T-helper 1 cell treated with Interleukin-12 subunit alpha and Interleukin-12 subunit beta and Interleukin-4 antibody, amounts not matched to agents 30 ng/mL and 1 ng/mL, for 36 hours (primary cell): Measurements from ENCODE around the gene SLC38A10. TPM values are rescaled to one million over a fixed set of nuclear protein-coding genes. Genes with fewer than 3 reads are reported as not detected.

Experiments
- intact Hi-C: fragments of 100-400 bp; cut with micrococcal nuclease; formaldehyde crosslinking; loops from one replicate; pipeline ENCODE4 v1.15.1; 2024
- total RNA-seq: library from RNA; stranded (reverse); gene quantifications from 2 replicates; pipeline ENCODE4 v1.2.3, GENCODE V29; 2022

Gene SLC38A10
- total RNA-seq, 1 donor from 2014 or later, result 133 TPM

DNA sequence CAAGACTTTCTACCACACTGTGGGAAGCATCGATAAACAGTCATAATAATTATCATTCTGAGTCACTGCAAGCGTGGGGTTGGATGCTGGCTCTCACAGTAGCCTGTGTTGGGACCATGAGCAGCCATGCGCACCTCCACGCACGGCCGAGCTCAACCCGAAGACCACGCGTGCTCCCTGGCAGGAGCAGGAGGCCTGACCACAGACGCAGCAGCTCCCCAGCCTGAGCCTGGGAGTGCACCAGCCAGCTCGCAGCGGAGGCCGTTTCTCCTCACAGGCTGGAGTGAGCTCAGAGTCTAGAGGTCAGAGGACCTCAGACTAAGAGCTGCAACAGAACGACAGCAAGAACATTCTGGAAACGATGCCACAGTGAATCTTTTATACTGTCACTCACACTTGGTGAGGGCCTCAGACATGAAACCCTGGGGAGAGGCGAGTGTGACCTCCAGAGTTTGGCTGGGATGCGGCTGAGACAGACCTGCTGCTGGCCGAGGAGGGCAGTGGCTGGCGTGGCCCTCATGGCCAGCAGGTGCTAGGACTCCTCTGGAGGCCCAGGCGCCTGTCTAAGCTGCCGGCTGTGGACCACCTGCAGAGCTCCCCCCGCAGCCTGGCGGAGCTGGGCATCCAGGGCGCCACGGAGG, 50.0 kb downstream of the SLC38A10 start:
- intact Hi-C loops, result no loop called here

DNA sequence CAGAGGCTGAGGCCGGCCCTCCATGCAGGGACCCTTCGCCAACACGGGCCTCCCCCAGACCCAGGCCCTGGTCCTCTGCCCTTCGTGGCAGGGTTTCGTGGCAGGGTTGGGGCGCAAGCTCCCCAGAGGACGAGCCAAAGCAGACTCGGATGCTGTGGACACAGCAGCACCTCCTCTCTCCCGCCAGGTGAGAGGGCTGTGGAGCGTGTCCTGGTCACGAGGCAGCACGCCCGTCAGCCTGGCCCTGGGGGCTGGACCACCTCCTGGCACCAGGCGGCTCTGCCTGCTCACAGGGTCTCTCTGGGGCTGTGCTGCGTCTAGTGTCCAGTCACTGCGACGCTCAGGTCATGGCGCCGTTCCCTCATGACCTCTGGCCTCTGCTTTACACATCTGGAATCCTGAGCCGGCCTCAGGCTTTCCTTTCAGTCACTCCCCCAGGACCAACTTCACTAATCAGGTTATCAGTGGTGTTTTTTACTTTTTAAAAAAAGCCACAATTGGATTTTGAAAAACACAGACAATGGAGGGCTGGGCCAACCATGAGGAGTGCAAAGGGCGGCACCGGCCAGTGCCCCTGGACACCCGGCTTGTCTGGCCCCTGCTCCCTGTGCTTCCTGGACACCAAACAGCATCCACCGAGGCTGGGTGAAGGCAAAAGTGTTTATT, 50.6 kb downstream of the SLC38A10 start:
- intact Hi-C loops, result no loop called here

DNA sequence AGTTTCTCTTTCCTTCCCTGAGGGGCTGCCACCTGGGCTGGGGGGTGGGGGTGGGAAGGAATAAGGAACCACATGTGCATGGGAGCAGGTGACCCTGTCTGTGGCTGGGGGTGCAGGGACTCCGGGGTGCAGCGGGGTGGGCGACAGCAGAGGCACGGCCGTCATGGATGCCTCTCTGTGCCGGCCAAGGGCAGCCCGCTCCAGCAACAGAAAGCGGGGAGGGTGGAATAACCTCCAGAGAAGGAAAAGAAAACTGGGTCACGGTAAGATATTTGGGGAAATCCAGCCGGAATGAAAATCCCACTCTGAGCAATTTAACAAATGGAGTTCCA, 51.8 kb downstream of the SLC38A10 start:
- intact Hi-C loops, result no loop called here

DNA sequence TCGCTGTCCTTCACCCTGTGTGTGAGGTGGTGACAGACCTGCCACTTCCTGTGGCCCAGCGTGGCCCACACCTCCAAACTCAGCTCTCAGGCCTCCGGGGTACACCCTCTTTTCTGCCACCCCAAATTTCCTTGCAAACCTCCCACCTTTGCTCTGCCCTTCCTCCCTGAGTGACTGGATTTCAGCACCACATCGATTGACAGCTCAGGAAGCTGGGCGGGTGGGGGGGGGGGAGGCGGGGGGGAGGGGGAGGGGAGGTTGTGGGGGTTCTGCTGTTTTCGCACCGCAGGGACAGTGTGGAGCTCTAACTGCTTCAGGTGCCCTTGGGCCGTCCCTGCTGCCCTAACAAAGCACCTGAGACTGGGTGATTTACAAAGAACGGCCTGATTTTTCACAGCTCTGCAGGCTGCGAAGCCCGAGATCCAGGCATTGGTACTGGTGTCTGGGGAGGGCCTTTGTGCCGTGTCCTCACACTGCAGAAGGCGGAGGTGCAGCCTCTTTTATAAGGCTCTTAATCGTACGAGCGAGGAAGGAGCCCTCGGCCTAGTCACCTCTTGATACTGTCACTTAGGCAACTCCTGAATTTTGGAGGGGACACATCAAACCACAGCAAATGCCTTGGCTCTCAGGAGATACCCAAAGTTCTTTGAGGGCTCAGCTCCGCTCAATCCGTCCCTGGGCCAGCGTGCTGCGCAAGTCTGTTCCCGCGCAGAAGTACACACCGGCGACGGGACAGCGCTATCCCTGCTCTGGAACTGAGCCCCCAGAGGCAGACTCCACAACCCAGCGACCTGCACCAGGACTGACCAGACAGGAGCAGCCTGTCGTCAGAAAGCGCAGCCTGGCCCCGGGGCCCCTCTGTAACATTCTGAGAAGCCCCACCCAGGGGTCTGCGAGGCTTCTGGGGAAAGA, 52.4 kb downstream of the SLC38A10 start:
- intact Hi-C loops, result no loop called here

DNA sequence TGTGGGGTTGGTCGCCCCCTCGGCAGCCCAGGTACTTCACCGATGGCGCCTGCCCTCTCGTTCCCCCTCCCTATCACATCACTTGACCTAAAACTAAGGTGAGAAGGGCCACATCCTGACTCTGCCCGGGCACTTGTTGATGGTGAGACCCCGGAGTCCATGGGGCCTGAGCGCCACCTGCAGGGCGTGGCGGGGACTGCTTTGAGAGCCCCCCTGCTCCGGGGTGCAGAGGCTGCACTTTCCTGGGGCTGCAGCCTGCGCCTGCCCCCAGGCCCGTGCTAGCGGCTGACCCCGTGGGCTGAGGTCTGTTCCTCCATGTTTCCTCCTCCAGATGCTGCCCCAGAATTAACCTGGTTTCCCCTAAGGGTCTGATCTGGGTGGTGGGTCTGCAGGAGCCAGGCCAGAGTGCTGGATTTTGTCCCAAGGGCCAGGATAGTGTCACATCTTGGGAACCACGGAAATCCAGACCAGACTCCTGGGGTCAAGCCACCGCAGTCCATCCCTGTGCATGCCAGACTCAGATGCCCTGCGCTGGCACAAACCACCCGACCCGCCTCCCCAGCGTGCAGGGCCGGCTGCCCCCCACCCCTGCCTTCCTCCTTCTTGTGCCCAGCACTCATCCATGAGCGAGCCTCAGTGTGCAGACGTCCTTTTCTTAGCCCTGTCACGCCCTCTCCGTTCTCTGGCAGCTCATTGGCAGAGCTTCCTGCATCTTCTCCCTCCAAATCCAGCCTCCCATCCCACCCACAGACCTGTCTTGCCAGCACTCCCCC, 53.3 kb downstream of the SLC38A10 start:
- intact Hi-C loops, result loop anchor here (1.0 kb wide), 3 partner anchors 100 to 219 kb away; no protein-coding TSS in a partner anchor

DNA sequence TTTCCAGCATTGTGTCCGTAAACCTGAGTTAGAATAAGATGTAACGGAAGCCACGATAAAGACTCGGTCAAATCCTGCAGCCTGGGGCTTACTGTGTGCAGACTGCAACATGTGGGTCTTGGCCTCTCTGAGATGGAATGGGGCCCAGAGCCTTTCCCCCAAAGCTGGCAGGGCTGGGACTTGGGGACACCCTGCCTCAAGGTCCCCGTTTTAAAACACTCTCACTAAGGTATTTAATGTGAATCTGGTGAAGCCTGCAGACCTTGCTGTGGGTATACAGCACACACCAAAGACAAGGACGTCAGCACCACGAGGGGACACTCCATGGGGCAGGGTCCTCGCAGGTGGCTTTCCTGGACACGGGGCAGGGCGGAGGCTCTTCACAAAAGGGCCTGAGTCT, 53.9 kb downstream of the SLC38A10 start:
- intact Hi-C loops, result loop anchor here (1.0 kb wide), 3 partner anchors 99 to 218 kb away; no protein-coding TSS in a partner anchor

DNA sequence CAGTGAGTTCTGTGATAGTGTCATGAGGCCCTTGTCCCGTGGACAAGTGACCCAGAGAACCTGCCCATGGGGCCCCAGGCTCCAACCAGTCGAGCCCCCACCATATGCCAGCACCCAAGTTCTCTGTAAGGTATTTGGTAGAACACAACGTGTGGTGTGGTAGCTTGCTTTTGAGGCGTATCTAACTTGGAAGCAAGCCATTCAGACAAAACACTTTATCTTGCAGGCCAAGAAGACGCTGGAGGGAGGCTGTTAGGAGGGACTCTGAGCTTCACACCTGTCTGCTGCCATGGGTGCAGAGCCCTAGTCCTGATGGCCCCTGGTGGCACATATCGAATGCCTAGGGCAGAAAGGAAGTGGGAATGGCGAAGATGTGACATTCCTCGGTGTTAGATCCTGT, 54.3 kb downstream of the SLC38A10 start:
- intact Hi-C loops, result loop anchor here (1.0 kb wide), 3 partner anchors 98 to 217 kb away; no protein-coding TSS in a partner anchor

DNA sequence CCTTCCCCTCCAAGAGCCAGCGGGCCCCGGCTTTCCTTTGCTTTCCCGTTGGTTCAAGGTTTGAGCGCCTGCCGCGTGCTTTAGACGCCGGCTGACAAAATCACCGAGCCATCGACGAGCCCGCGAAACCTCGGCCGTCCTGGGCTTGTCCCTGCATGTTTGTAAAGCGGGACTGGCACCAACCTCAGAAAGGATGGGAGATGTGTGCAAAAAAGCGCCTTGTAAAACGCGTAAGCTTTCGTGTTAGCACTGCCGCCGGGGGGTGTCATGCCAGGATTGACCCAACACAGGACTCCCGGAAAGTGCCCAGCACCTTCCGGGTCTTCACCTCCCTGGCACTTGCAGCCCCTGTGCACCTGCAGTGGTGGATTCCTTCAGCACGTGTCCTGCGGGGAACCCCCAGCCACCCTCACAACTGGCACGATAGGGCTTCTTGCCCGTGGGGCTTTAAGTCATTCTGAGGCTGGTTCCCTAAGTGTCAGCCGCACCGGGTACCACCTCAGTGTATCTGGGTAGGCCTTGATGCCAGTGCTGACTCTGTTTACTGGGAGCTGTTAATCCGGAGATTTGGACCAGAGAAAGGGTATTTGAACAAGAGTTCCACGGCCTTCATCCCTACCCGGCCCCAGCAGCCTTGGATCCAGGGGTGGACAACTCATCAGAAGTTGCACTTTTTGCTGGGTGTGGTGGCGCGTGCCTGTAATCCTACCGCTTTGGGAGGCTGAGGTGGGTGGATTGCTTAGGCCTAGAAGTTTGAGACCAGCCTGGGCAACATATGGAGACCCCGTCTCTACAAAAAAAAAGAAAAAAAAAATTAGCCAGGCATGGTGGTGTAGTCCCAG, 55.2 kb downstream of the SLC38A10 start:
- intact Hi-C loops, result loop anchor here (1.0 kb wide), 5 partner anchors 13 to 620 kb away; partner anchors contain the start of genes P4HB and SLC38A10

DNA sequence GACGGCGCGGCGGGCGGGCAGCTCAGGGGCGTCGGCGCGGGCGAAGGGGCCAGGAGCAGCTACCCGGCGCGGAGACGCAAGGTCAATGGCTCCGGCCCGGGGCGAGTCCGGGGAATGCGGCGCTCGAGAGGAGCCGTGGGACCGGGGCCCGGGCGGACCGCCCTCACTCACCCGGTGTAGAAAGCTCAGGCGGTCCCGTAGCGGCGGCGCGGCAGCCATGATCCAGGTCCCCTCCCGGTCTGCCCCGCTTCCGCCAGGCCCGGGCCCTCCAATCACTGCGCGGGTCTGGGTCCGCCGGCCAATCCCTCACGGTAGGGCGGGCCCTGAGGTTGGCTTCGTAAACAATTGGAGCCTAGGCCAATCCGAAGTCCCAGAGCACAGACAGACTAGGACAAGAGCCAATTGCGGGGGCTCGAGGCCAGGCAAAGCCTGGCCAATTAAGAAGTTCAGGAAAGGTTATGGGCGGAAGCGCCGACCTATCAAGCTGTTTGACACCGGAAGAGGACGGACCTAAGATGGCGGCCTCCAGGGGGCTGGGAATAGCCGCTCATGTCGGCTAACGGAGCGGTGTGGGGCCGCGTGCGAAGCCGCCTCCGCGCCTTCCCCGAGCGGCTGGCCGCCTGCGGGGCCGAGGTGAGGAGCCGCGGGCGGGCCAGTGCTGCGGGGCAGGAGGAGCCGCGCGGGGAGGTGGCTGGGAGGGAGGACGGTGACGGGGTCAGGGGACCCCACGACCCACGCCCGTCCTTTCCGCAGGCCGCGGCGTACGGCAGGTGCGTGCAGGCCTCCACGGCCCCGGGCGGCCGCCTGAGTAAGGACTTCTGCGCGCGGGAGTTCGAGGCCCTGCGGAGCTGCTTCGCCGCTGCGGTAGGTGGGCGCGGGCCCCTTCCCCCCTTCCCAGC, 56.0 kb downstream of the SLC38A10 start, which contains the start of the genes NDUFAF8 and TEPSIN:
NDUFAF8 (plus strand) TSS at position 504 of the 899 bp plus-strand sequence; CDS start at position 550, 46 bp downstream.
TEPSIN (minus strand) TSS at position 241 of the 899 bp plus-strand sequence; CDS start at position 219, 22 bp downstream.
- intact Hi-C loops, result loop anchor here (1.0 kb wide), 5 partner anchors 12 to 621 kb away; partner anchors contain the start of genes P4HB and SLC38A10

DNA sequence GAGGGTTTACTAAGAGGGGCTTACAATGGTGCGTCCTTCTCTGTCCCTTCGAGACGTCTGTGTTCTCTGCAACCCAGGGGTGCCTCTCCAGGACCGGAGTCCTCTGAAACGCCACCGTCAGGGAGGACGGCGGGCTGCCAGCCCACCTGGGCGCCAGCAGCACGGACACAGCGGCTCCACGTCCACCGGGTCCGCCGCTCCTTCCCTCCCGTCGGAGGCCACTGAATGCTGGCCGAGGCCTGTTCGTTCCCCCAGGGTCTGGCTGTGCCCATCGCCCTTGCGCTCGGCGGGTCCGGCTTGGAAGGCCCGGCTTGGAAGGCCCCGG, 56.7 kb downstream of the SLC38A10 start:
- intact Hi-C loops, result no loop called here

DNA sequence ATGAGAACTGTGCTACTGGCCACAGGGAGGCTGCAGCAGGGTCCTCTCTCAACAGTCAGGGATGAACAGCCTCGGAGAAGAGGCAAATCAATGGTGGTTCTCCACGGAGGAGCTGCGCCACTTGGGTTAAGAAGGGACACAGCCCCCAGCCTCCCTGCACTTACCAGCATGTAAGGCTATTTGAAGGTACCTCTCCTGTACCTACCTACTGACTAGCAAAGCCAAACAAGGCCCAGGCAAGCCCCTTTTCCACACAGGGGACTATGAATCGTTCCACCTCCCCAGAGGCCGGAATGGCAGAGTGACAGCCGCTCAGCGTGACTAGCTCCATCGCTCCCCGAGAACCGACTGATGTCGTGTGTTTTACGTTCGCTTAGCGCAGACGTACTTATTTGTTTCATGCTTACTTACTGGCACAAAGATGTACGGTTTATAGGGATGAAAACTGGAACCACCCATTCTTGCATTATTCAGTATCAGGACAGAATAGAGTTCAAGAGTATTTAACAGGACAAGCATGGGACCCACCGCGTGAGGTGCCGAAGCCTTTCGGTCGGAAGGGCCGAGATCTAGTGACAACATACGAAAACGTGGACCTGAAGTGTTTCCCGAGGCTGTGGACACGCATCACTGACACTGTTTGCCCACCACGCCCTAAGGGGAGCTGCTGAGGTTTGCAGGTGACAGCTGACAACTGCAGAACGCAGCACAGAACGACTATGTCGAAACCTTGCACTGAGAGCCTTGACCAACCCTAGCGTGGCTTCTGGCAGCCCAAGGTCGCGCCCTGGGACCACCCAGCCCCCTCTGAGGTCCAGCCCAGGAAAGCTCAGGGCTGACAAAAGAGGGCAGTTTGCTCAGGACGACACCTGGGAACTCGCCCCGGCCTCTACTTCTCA, 57.3 kb downstream of the SLC38A10 start:
- intact Hi-C loops, result no loop called here

DNA sequence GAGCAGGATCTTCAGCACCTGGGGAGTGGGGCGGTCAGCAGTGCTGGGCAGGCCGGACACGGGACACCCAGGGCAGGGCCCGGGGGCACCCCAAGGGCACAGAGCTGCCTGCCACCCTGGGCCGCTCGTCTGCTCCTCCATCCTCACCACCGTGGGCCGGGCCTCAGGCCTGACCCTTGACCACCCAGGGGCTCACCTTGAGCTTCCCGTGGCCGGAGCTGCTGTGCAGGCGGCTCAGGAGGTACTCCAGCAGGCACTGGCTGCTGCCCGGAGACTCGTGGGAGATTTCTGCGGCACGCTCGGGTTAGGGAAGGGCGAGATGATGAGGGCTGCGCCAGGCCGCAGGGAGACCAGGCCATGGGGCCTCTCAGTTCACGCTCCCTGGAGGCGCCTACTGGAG, 58.3 kb downstream of the SLC38A10 start:
- intact Hi-C loops, result no loop called here

DNA sequence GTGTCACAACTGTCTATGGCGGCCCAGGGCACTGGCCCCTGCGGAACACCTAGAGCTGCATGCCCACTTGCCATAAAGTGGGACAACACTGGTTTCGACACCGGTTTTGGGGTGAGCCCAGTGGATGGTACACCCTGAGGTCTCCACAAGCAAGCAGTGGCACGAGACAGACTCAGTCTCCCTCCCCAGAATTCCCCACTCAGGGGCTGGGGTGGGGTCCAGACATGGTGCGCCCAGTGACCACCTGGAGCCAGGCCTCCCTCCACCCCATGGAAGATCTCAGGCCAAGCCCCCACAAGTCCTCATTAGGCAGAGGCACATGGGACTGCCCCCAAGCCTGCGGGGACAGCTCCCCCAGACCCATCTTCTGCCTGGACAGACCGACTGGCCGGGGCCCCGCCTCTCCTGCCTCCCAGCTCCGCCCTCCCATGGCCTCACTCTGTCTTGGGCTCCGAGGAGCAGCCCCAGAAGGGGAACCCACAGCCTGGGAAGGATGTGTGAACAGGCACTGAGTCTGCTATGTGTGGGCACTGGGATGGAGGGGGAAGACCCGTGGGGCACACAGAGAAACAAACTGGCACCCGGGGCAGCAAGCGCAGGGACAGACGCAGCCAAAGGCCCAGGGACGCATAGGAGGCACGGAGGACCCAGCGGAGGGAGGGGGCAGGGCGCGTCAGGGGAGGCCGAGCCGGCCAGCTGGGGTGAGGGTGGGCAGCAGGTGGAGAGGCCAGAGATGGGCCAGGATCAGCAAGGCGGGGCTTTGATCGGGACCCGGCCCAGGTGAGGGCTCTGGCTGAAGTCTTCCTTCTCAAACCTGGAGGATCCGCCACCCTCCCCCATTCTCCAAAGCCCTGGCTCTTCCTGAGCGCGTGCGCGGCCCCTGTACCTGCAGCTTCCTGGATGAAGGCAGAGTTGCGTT, 59.0 kb downstream of the SLC38A10 start:
- intact Hi-C loops, result no loop called here

DNA sequence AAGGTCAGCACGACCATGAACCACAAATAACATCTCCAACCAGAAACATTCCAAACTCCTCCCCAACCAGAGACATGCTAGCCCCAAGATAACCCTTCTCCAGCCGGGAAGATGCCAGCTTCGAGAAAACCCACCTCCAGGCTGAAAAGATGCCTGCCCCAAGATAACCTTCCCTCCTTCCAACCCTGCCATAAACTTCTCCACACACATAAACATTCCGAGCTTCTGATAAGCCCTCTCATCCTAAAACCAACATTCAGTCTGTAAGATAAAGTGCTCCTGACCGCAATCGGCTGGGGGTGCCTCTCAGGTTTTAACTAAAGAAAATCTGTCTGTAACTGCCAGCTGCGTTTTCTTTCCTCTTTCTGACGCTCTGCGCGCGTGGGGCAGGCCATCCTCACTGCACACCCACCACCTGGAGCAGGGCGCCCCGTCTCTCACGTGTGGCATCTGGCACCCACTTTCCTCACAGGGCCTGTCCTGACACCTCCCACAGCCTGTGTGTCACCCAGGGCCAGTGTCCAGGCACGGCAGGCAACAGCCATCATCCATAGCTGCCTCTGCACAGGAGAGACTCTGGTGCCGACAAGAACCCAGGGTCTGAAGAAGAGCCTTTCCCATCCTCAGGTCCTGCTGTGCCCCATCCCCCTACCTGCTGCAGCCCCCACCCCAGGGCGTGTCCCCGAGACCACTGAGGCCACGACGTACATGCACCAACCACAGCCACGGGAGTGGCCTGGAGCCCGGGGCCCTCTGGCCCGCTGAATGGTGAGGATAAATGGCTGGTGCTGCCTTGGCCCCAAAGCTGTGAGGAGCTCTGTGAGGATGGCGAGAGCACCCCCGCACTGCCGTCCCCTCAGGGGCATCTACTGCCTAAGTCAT, 59.9 kb downstream of the SLC38A10 start:
- intact Hi-C loops, result no loop called here

DNA sequence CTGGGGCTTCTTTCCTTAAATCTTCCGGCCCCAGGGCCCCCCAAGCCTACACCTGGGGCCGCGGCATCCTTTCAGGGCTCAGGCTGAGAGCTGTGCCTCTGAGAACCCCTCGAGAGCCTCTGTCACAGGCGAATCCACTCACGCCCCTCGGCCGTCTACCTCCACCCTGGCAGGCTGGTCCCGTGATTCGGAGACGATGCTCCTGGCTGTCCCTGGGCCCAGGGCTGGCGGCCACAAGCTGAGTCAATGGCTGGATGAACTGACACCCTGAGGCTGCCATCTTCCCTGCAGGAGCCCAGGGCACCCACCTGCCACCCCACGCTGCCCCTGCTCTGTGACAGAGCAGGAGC, 60.6 kb downstream of the SLC38A10 start:
- intact Hi-C loops, result no loop called here
